ENCODE data around the gene SERINC1. TPM values are rescaled to one million over a fixed set of nuclear protein-coding genes. Genes with fewer than 3 reads are reported as not detected.
A peak's percentile ranks its signal among the peaks of the same experiment; 100 is the strongest.
"Not testable (repeated sequence)": the region's sequence is repeated elsewhere in the genome, so short reads cannot be mapped to it uniquely, and the experiment has no call there.

SERINC1 gene
- total RNA-seq, 4 donors from 2014 or later, result 52.2 to 137 (median 78.6) TPM

DNA sequence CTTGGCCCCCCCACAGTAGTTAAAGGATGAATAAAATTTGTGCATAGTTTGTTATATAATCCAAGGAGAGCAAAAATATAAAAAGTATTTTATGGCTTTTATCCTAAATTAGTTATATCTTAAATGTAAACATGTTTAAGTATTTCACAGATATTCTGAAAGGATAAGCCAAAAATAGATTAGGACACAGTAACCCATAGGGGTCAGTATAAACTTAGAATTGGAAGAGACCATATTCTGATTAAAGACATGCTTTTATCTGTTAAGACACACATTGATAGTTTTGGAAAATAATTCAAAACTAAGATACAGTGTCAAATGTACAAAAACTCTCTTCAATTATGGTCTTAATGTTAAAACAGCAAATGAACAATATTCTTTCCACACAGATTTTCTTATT is 4.5 kb upstream of the SERINC1 start:
- intact Hi-C loops (cut with DNase I), result no loop called here
- no peaks in the 10 kb centered on the region for H3K27me3 ChIP-seq
- H3K4me1 ChIP-seq, result peaks cover 0 to 9% (median 3%) of the 10 kb centered on the region in 3 donors
- H3K27ac ChIP-seq, result no peak overlapping the region
- no peak for TF ChIP-seq POLR2A (IDR thresholded peaks at IDR 0.05)
- TF ChIP-seq, protein P1, sequence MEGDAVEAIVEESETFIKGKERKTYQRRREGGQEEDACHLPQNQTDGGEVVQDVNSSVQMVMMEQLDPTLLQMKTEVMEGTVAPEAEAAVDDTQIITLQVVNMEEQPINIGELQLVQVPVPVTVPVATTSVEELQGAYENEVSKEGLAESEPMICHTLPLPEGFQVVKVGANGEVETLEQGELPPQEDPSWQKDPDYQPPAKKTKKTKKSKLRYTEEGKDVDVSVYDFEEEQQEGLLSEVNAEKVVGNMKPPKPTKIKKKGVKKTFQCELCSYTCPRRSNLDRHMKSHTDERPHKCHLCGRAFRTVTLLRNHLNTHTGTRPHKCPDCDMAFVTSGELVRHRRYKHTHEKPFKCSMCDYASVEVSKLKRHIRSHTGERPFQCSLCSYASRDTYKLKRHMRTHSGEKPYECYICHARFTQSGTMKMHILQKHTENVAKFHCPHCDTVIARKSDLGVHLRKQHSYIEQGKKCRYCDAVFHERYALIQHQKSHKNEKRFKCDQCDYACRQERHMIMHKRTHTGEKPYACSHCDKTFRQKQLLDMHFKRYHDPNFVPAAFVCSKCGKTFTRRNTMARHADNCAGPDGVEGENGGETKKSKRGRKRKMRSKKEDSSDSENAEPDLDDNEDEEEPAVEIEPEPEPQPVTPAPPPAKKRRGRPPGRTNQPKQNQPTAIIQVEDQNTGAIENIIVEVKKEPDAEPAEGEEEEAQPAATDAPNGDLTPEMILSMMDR (IDR thresholded peaks at IDR 0.05), result peak in 3 of 6 experiments; percentile 17 to 46 (median 18)
- no peak for DNase-seq
- no peaks in the 10 kb centered on the region for H3K9me3 ChIP-seq
- no peaks in the 10 kb centered on the region for H3K36me3 ChIP-seq
- H3K4me3 ChIP-seq, result no peak overlapping the region

DNA sequence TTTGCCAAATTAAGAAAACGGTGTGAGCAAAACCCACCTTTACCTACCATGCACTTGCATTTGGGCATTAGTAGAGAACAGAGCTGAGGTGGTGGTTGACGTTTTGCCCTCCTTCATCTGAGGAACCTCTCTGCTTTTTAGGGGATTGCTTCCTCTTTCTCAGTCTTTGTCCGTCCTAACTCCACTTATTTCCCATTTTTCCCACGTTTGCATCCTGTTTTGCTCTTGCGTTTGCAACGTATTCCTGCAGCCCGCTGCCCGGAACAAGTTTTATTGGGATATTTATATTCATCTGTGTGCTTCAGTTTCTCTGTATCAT is 374 bp upstream of the SERINC1 start:
- no peaks in the 10 kb centered on the region for H3K9me3 ChIP-seq
- H3K27ac ChIP-seq, result peak overlapping the region; percentile 96 to 99 (median 98)
- peaks cover 0 to 5% (median 0%) of the 10 kb centered on the region in 3 donors for H3K36me3 ChIP-seq
- TF ChIP-seq POLR2A (IDR thresholded peaks at IDR 0.05), result no peak
- TF ChIP-seq, protein P1 (IDR thresholded peaks at IDR 0.05), result no peak
- intact Hi-C loops (cut with DNase I), result no loop called here
- WGBS, 2 donors, result 1 to 3% methylated on average over 8 of the region's 8 CpGs
- H3K4me1 ChIP-seq, result peaks cover 0 to 48% (median 10%) of the 10 kb centered on the region in 3 donors
- H3K27me3 ChIP-seq, result no peaks in the 10 kb centered on the region
- H3K4me3 ChIP-seq, result peak overlapping the region; percentile 65 to 95 (median 91)
- DNase-seq, result no peak

DNA sequence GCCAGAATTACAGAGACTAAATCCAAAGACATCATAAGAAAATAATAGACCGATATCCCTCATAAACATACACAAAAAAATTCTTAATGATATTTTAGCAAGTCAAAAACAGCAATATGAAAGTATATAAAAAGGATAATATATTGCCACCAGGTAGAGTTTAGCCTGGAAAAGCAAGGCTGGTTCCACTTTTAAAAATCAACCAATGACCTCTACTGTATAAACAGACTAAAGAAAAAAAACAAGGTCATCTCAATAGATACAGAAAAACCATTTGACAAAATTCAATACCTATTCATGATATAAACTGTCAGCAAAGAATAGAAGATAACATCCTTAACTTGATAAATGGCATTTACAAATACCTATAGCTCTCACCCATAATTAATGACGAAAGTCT is 9.7 kb downstream of the SERINC1 start:
- Histone ChIP-seq H3K4me1 (peaks cover 7 to 89% (median 17%) of the 10 kb centered on the region in 3 donors), H3K9me3 (no peaks in the 10 kb centered on the region), H3K4me3 (no peak overlapping the region), H3K27ac (no peak overlapping the region), H3K27me3 (no peaks in the 10 kb centered on the region), H3K36me3 (peaks cover 0 to 35% (median 0%) of the 10 kb centered on the region in 3 donors)
- no peak for DNase-seq
- WGBS, 2 donors, result 81 to 89% methylated on average over 2 of the region's 2 CpGs
- TF ChIP-seq, protein P1 (IDR thresholded peaks at IDR 0.05), result no peak
- TF ChIP-seq POLR2A (IDR thresholded peaks at IDR 0.05), result no peak
- intact Hi-C loops (cut with DNase I), result no loop called here

DNA sequence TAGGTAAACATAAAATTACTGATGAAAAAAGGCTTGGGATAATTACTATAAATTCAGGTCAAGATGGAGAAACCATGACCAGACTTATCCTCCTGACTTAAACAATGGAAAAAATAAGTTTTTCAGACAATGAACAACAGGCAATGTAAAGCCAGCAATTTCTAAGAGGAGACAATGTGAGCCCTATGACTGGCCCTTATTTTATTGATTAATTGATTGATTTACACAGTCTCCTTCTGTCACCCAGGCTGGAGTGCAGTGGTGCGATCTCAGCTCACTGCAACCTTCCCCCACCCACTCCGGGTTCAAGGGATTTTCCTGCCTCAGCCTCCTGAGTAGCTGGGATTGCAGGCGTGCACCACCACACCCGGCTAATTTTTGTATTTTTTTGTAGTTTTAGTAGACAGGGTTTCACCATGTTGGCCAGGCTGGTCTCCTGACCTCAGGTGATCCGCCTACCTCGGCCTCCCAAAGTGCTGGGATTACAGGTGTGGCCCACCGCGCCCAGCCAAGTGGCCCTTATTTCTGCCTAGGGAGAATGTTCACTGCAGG is 11.7 kb downstream of the SERINC1 start:
- 83 to 88% methylated on average over 6 to 8 of the region's 8 CpGs for WGBS, 2 donors
- Histone ChIP-seq H3K36me3 (peaks cover 0 to 36% (median 0%) of the 10 kb centered on the region in 3 donors), H3K4me1 (peaks cover 7 to 70% (median 12%) of the 10 kb centered on the region in 3 donors)
- intact Hi-C loops (cut with DNase I); H3K27me3 ChIP-seq; H3K27ac ChIP-seq; H3K9me3 ChIP-seq; DNase-seq; H3K4me3 ChIP-seq: not testable (repeated sequence)

DNA sequence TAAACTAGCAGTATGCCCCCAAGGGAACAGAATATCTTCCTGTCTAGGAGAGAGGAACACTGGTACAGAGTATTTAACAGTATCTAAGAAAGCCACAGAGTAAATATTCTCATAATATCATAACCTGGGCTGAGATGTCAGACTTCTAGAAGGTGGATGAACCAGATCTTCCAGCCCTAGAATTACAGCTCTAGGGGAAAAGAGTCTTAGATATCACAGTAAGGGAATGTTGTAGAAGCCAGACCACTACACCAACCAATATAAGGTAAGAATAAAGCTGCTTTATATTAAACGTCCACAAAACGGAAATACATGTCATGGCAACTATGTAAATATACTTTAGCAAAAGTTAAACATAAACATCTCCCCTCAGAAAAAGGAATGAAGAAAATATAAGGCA is 12.4 kb downstream of the SERINC1 start:
- no peaks in the 10 kb centered on the region for H3K9me3 ChIP-seq
- no peak overlapping the region for H3K27ac ChIP-seq
- WGBS, 2 donors, result 21 to 22% methylated on average over 2 of the region's 2 CpGs
- peaks cover 7 to 63% (median 8%) of the 10 kb centered on the region in 3 donors for H3K4me1 ChIP-seq
- intact Hi-C loops (cut with DNase I), result no loop called here
- peak overlapping the region in 1 of 4 donors; percentile 3 for H3K4me3 ChIP-seq
- TF ChIP-seq POLR2A (IDR thresholded peaks at IDR 0.05), result no peak
- TF ChIP-seq, protein P1 (IDR thresholded peaks at IDR 0.05), result no peak
- peaks cover 0 to 40% (median 0%) of the 10 kb centered on the region in 3 donors for H3K36me3 ChIP-seq
- H3K27me3 ChIP-seq, result no peaks in the 10 kb centered on the region
- DNase-seq, result no peak

DNA sequence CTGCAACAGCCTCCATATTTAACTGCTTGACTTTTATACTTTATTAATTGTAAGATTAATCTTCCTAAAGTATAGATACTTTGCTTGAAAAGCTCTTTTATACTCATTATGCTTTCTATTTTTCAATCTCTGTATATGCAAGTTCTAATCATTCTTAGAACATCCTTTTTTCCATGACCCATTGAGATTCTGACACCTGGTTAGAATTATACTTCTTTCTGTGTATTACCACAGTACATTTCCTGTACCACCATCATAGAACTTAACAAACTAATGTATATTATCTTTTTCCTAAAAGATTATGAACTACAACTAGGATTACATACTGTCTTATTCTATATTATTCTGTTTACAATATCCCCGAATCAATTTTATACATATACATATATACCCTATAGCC is 13.5 kb downstream of the SERINC1 start:
- TF ChIP-seq, protein P1 (IDR thresholded peaks at IDR 0.05), result no peak
- no peak for TF ChIP-seq POLR2A (IDR thresholded peaks at IDR 0.05)

DNA sequence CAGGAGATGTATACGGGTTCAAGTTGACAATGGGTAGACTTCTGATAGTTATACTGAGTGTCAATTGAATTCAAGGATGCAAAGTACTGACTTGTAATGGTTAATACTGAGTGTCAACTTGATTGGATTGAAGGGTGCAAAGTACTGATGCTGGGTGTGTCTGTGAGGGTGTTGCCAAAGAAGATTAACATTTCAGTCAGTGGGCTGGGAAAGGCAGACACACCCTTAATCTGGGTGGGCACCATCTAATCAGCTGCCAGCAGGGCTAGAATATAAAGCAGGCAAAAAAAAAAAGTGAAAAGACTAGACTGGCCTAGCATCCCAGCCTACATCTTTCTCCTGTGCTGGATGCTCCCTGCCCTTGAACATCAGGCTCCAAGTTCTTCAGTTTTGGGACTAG is 16.5 kb downstream of the SERINC1 start:
- 88 to 95% methylated on average over 1 of the region's 1 CpG for WGBS, 2 donors
- H3K4me3 ChIP-seq; DNase-seq; intact Hi-C loops (cut with DNase I); H3K27ac ChIP-seq; H3K27me3 ChIP-seq; H3K9me3 ChIP-seq: not testable (repeated sequence)
- H3K4me1 ChIP-seq, result peaks cover 4 to 30% (median 8%) of the 10 kb centered on the region in 3 donors
- peaks cover 0 to 78% (median 15%) of the 10 kb centered on the region in 3 donors for H3K36me3 ChIP-seq

More for the DNA sequence above, 13.5 kb downstream of the SERINC1 start:
- WGBS, 2 donors, result 64 to 85% methylated on average over 1 of the region's 1 CpG
- peaks cover 7 to 53% (median 8%) of the 10 kb centered on the region in 3 donors for H3K4me1 ChIP-seq
- DNase-seq, result no peak
- no peak overlapping the region for H3K4me3 ChIP-seq
- H3K27me3 ChIP-seq, result no peaks in the 10 kb centered on the region
- H3K27ac ChIP-seq, result no peak overlapping the region
- intact Hi-C loops (cut with DNase I), result no loop called here
- H3K36me3 ChIP-seq, result peaks cover 0 to 48% (median 2%) of the 10 kb centered on the region in 3 donors
- no peaks in the 10 kb centered on the region for H3K9me3 ChIP-seq

Measured in esophagus squamous epithelium (tissue), 5 donors.